GM23338 (cell line): ENCODE data around the gene VSTM1. TPM values are rescaled to one million over a fixed set of nuclear protein-coding genes. Genes with fewer than 3 reads are reported as not detected.
"Not testable (repeated sequence)": the region's sequence is repeated elsewhere in the genome, so short reads cannot be mapped to it uniquely, and the experiment has no call there.

Experiments
- ATAC-seq: fragments of 200-7000 bp; cut with Tn5 transposase; 3 replicates; pipeline ENCODE4 v1.9.1; 2020
- DNase-seq: peaks from one replicate; pipeline ENCODE4 v3.0.0-alpha.2; 2015; ENCODE audit warnings: low spot score
- H2AFZ ChIP-seq: fragments of 200-600 bp; sonication (generic); 2 replicates; pipeline ENCODE4 v1.8.0; 2016; ENCODE audit warnings: antibody characterized with exemption, mild to moderate bottlenecking, moderate library complexity
- H3F3A ChIP-seq: fragments of 200-600 bp; sonication (generic); replicated peaks from 2 replicates; pipeline ENCODE4 v1.8.0; 2017; ENCODE audit warnings: antibody characterized with exemption, mixed run types, low read depth
- H3K27ac ChIP-seq: fragments of 200-600 bp; sonication (generic); 2 replicates; pipeline ENCODE4 v1.6.1; 2016; ENCODE audit warnings: low read depth
- H3K27me3 ChIP-seq: fragments of 200-600 bp; sonication (generic); 2 replicates; pipeline ENCODE4 v1.8.0; 2016; ENCODE audit warnings: mild to moderate bottlenecking, mixed run types, moderate library complexity; ENCODE audit not compliant: insufficient read depth
- H3K36me3 ChIP-seq: fragments of 200-600 bp; sonication (generic); 2 replicates; pipeline ENCODE4 v1.8.0; 2016; ENCODE audit warnings: mild to moderate bottlenecking; ENCODE audit not compliant: insufficient read depth
- H3K4me1 ChIP-seq: fragments of 200-600 bp; sonication (generic); 2 replicates; pipeline ENCODE4 v1.8.0; 2016; ENCODE audit warnings: mild to moderate bottlenecking, moderate library complexity; ENCODE audit not compliant: insufficient read depth
- H3K4me2 ChIP-seq: fragments of 200-600 bp; sonication (generic); 2 replicates; pipeline ENCODE4 v1.7.1; 2017; ENCODE audit warnings: mixed run types
- H3K4me3 ChIP-seq: fragments of 200-600 bp; sonication (generic); 2 replicates; pipeline ENCODE4 v1.6.1; 2016; ENCODE audit warnings: mixed run types
- H3K79me2 ChIP-seq: fragments of 200-600 bp; sonication (generic); replicated peaks from 2 replicates; pipeline ENCODE4 v1.8.0; 2017; ENCODE audit warnings: mild to moderate bottlenecking; ENCODE audit not compliant: insufficient read depth
- H3K9me2 ChIP-seq: fragments of 200-600 bp; sonication (generic); 2 replicates; pipeline ENCODE4 v1.8.0; 2017; ENCODE audit not compliant: insufficient read depth
- H4K20me1 ChIP-seq: fragments of 200-600 bp; sonication (generic); replicated peaks from 2 replicates; pipeline ENCODE4 v1.8.0; 2017; ENCODE audit warnings: mild to moderate bottlenecking; ENCODE audit not compliant: insufficient read depth
- H3K27ac Mint-ChIP-seq: 2 replicates; pipeline ENCODE4 v1.8.0; 2020; ENCODE audit warnings: inconsistent platforms, mild to moderate bottlenecking, moderate library complexity, mixed read lengths
- H3K27me3 Mint-ChIP-seq: 3 replicates; pipeline ENCODE4 v1.8.0; 2022; ENCODE audit warnings: low read depth, mild to moderate bottlenecking, moderate library complexity, mixed read lengths, inconsistent platforms; ENCODE audit not compliant: insufficient read depth, poor library complexity
- H3K36me3 Mint-ChIP-seq: 3 replicates; pipeline ENCODE4 v1.8.0; 2021; ENCODE audit warnings: low read depth, mild to moderate bottlenecking, inconsistent platforms, moderate library complexity, mixed read lengths
- H3K4me1 Mint-ChIP-seq: 3 replicates; pipeline ENCODE4 v1.8.0; 2020; ENCODE audit warnings: mild to moderate bottlenecking, inconsistent platforms, mixed read lengths
- H3K4me3 Mint-ChIP-seq: 3 replicates; pipeline ENCODE4 v1.8.0; 2021; ENCODE audit warnings: moderate library complexity, mild to moderate bottlenecking, inconsistent platforms, mixed read lengths
- H3K9me3 Mint-ChIP-seq: 3 replicates; pipeline ENCODE4 v1.8.0; 2020; ENCODE audit warnings: moderate library complexity, mild to moderate bottlenecking, inconsistent platforms, mixed read lengths
- CREB1 ChIP-seq: fragments of 250-450 bp; sonication (Bioruptor Pico); IDR thresholded peaks from 2 replicates; pipeline ENCODE4 v1.5.0; 2020; ENCODE audit warnings: low read depth, mild to moderate bottlenecking, moderate library complexity
- EZH2 ChIP-seq: fragments of 200-600 bp; sonication (generic); IDR thresholded peaks from one replicate; pipeline ENCODE4 v1.8.0; 2017; ENCODE audit warnings: antibody characterized with exemption, mild to moderate bottlenecking, low read depth; ENCODE audit not compliant: unreplicated experiment
- JUNB ChIP-seq: IDR thresholded peaks from one replicate; pipeline ENCODE4 v1.6.1; 2016; ENCODE audit warnings: antibody characterized with exemption; ENCODE audit not compliant: unreplicated experiment
- STAT1 ChIP-seq: IDR thresholded peaks from one replicate; pipeline ENCODE4 v1.6.1; 2016; ENCODE audit warnings: antibody characterized with exemption; ENCODE audit not compliant: unreplicated experiment
- ZNF114 ChIP-seq: fragments of 250-450 bp; sonication (Bioruptor Pico); IDR thresholded peaks from 2 replicates; pipeline ENCODE4 v1.5.0; 2020; ENCODE audit warnings: mild to moderate bottlenecking, moderate library complexity
- polyA plus RNA-seq: library from polyadenylated mRNA; unstranded; fragments of >200 nt; fragmentation: Nextera tagmentation; extraction: Ambion mirVana; gene quantifications from 2 replicates; pipeline ENCODE4 v1.2.1, GENCODE V29; 2016
- total RNA-seq: library from RNA; depleted of rRNA; stranded (reverse); fragments of >200 nt; shearing (Covaris generic); gene quantifications from 2 replicates; pipeline ENCODE4 v1.2.3, GENCODE V29; 2014
- TF ChIP-seq, protein P1 (sequence below), 2 experiments: fragments of 200-600 bp in 1 of 2; sonication (generic) in 1 of 2; conservative IDR thresholded peaks; 2 replicates each; pipeline versions ENCODE4 v1.5.1 to v1.6.1; 2016 to 2017; ENCODE audit warnings: antibody characterized with exemption in 2 of 2, low read depth in 2 of 2, mild to moderate bottlenecking in 2 of 2, moderate library complexity in 1 of 2

VSTM1 gene
- total and polyA plus RNA-seq, 2 experiments from 2014 or later: not detected

DNA sequence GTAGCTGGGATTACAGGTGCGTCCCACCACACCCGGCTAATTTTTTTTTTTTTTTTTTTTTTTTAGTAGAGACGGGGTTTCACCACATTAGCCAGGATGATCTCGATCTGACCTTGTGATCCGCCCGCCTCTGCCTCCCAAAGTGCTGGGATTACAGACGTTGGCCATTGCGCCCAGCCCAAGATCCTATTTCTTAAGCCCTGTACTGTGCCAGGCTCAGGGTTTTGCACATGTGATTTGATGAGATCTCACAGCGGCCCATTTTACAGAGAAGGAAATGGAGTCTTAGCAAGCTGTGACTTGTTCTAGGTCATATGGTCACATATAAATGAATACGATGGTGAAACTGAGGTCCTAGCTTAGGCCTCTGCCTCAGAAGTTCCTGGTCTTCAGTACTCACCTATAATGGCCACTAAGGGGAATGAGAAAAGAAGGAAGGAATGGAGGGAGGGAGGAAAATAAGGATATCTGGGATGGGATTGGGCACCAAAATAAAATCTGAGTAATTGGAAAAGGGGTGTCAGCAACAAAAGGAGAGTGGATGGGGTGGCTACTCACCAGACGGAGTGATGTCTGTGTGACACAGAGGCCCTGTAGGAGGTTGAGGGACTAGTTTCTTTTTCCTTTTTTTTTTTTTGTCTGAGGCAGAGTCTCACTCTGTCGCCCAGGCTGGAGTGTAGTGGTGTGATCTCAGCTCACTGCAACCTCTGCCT lies 35.6 kb upstream of the VSTM1 start (continued):
- TF ChIP-seq, protein P1, sequence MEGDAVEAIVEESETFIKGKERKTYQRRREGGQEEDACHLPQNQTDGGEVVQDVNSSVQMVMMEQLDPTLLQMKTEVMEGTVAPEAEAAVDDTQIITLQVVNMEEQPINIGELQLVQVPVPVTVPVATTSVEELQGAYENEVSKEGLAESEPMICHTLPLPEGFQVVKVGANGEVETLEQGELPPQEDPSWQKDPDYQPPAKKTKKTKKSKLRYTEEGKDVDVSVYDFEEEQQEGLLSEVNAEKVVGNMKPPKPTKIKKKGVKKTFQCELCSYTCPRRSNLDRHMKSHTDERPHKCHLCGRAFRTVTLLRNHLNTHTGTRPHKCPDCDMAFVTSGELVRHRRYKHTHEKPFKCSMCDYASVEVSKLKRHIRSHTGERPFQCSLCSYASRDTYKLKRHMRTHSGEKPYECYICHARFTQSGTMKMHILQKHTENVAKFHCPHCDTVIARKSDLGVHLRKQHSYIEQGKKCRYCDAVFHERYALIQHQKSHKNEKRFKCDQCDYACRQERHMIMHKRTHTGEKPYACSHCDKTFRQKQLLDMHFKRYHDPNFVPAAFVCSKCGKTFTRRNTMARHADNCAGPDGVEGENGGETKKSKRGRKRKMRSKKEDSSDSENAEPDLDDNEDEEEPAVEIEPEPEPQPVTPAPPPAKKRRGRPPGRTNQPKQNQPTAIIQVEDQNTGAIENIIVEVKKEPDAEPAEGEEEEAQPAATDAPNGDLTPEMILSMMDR (conservative IDR thresholded peaks at IDR 0.05; ENCODE audit: low read depth in 2 of 2): no peak
- no peak for TF ChIP-seq JUNB
- no peak for TF ChIP-seq CREB1

DNA sequence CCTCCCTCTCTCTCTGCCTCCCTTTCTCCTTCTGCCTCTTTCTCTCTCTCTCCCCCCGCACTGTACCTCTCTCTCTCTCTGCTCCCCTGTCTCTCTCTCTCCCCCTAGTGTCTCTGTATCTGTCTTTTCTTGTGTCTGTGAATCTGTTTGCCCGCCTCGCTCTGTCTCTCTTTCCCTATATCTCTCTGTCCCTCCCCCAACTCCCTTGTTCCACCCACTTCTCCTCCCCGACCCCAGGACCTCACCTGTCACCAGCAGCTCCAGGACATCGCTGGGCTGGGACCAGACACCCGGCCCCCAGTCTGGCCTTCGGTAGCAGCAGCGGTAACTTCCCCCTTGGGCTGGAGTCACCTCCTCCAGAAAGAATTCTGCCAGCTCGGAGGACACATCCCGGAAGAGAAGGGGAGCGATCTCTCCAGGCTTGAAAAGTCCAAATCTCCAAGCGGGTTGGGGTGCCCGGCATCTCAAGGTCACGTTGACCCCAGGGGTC lies 33.0 kb upstream of the VSTM1 start:
- H3K27ac Mint-ChIP-seq: no peak overlapping the region
- peaks cover 9% of the 10 kb centered on the region; the same call in 1 of the 2 replicates for H3F3A ChIP-seq
- DNase-seq (peak; percentile 62), ATAC-seq (peak; percentile 61)
- H3K4me1 Mint-ChIP-seq: peaks cover 4% of the 10 kb centered on the region
- peaks cover 10% of the 10 kb centered on the region for H3K9me3 Mint-ChIP-seq
- peaks cover 36% of the 10 kb centered on the region for H3K27me3 Mint-ChIP-seq
- peaks cover 6% of the 10 kb centered on the region; the same call in 1 of the 2 replicates for H3K4me1 ChIP-seq
- no peak overlapping the region for H3K27ac ChIP-seq
- peak overlapping the region; percentile 76 for H3K4me3 ChIP-seq
- H3K27me3 ChIP-seq: peaks cover 41% of the 10 kb centered on the region
- no peaks in the 10 kb centered on the region for H3K9me2 ChIP-seq
- H4K20me1 ChIP-seq: no peaks in the 10 kb centered on the region
- no peaks in the 10 kb centered on the region for H3K36me3 ChIP-seq
- H2AFZ ChIP-seq: peak overlapping the region; percentile 94
- peaks cover 7% of the 10 kb centered on the region; the same call in 1 of the 3 replicates for H3K36me3 Mint-ChIP-seq
- TF ChIP-seq EZH2: peak; percentile 26
- TF ChIP-seq CREB1: no peak
- TF ChIP-seq, protein P1 (conservative IDR thresholded peaks at IDR 0.05; ENCODE audit: low read depth in 2 of 2): peak; percentile 21 to 53; a peak in 3 of 4 replicates
- no peak for TF ChIP-seq ZNF114 (CRISPR knock-in tag)
- TF ChIP-seq STAT1: no peak
- peak overlapping the region; percentile 94 for H3K4me2 ChIP-seq
- no peaks in the 10 kb centered on the region for H3K79me2 ChIP-seq
- H3K4me3 Mint-ChIP-seq: peak overlapping the region; percentile 75

DNA sequence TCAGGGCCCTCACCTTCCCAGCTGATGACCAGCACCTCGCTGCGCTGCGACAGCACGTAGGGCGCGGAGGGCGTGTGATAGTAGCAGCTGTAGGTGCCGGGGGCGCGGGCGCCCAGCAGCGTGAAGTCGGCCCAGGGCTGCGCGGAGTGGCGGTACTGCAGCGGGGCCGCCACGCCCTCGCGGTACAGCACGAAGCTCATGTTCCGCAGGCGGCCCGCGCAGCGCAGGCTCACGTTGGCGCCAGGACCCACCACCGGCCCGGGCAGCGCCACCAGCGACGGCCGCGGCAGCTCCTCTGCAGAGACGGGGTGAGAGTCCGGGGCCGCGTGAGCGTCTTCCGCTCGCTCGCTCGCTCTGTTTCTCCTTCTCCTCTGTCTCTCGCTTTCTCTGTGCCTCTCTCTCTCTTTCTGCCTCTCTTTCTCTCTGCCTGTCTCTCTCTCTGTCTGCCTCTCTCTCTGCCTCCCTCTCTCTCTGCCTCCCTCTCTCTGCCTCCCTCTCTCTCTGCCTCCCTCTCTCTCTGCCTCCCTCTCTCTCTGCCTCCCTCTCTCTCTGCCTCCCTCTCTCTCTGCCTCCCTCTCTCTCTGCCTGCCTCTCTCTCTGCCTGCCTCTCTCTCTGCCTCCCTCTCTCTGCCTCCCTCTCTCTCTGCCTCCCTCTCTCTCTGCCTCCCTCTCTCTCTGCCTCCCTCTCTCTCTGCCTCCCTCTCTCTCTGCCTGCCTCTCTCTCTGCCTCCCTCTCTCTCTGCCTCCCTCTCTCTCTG lies 32.3 kb upstream of the VSTM1 start:
- Histone ChIP-seq H3K27me3 (peaks cover 41% of the 10 kb centered on the region), H3K4me3 (peak overlapping the region; percentile 76), H3K4me2 (peak overlapping the region; percentile 94), H2AFZ (peak overlapping the region; percentile 66; the same call in 1 of the 2 replicates)
- Mint-ChIP-seq H3K9me3 (peaks cover 10% of the 10 kb centered on the region), H3K27me3 (peaks cover 36% of the 10 kb centered on the region), H3K4me3 (peak overlapping the region; percentile 75)
- H3F3A ChIP-seq, H4K20me1 ChIP-seq, H3K27ac ChIP-seq, H3K27ac Mint-ChIP-seq, H3K79me2 ChIP-seq, H3K4me1 Mint-ChIP-seq, H3K36me3 Mint-ChIP-seq, H3K4me1 ChIP-seq, H3K36me3 ChIP-seq, H3K9me2 ChIP-seq: not testable (repeated sequence)
- ATAC-seq (peak; percentile 88), DNase-seq (peak; percentile 66)
- TF ChIP-seq, protein P1 (conservative IDR thresholded peaks at IDR 0.05; ENCODE audit: low read depth in 2 of 2): 0 out of 4 replicates have a peak, but pooled peaks of 1 of the 2 experiments have one; percentile 8
